Keratinocyte (primary cell): ENCODE measurements around the gene PDE8A. TPM values are rescaled to one million over a fixed set of nuclear protein-coding genes. Genes with fewer than 3 reads are reported as not detected.

Experiments
- DNase-seq: peaks from one replicate; pipeline ENCODE4 v3.0.0-alpha.2; 2011; ENCODE audit warnings: low read depth, missing footprints, low spot score
- FAIRE-seq: peaks from 2 replicates; lab custom pipeline; 2011; peaks lifted over from hg19 to GRCh38; lab: Jason Lieb, UNC
- H2AFZ ChIP-seq: 2 replicates; pipeline ENCODE4 v1.6.0; 2012; ENCODE audit warnings: low read length, control low read depth, inconsistent platforms; ENCODE audit not compliant: control insufficient read depth
- H3K27ac ChIP-seq: 2 replicates; pipeline ENCODE4 v1.5.1; 2011; ENCODE audit warnings: low read length; ENCODE audit not compliant: control insufficient read depth, insufficient read depth
- H3K27me3 ChIP-seq: 3 replicates; pipeline ENCODE4 v1.6.0; 2011; ENCODE audit warnings: low read length; ENCODE audit not compliant: control insufficient read depth, insufficient read depth; ENCODE audit errors: extremely low read depth
- H3K36me3 ChIP-seq, 2 experiments: 2 replicates in 1 of 2; 3 replicates in 1 of 2; pipeline ENCODE4 v1.5.1; 2011; ENCODE audit warnings: low read length in 2 of 2, mild to moderate bottlenecking in 1 of 2; ENCODE audit not compliant: control insufficient read depth in 2 of 2, insufficient read depth in 2 of 2; ENCODE audit errors: extremely low read depth in 1 of 2
- H3K4me1 ChIP-seq: 3 replicates; pipeline ENCODE4 v1.5.1; 2011; ENCODE audit warnings: low read length; ENCODE audit not compliant: control insufficient read depth, insufficient read depth; ENCODE audit errors: extremely low read depth
- H3K4me2 ChIP-seq: 3 replicates; pipeline ENCODE4 v1.6.0; 2011; ENCODE audit warnings: low read depth, low read length; ENCODE audit not compliant: control insufficient read depth, insufficient read depth; ENCODE audit errors: extremely low read depth
- H3K4me3 ChIP-seq, 3 experiments: fragments of 200-600 bp in 1 of 3; sonication (generic) in 1 of 3; 2 replicates in 2 of 3; 3 replicates in 1 of 3; pipeline ENCODE4 v1.5.1; 2011 to 2016; ENCODE audit warnings: low read length in 3 of 3, mild to moderate bottlenecking in 3 of 3, control low read depth in 2 of 3, inconsistent platforms in 1 of 3, low read depth in 1 of 3, mixed read lengths in 1 of 3, mixed run types in 1 of 3, moderate library complexity in 1 of 3; ENCODE audit not compliant: control insufficient read depth in 2 of 3, insufficient read depth in 2 of 3; ENCODE audit errors: extremely low read depth in 1 of 3
- H3K79me2 ChIP-seq: 2 replicates; pipeline ENCODE4 v1.6.0; 2012; ENCODE audit warnings: low read length; ENCODE audit not compliant: control insufficient read depth, insufficient read depth
- H3K9ac ChIP-seq: 3 replicates; pipeline ENCODE4 v1.6.0; 2011; ENCODE audit warnings: low read length; ENCODE audit not compliant: control insufficient read depth, insufficient read depth; ENCODE audit errors: extremely low read depth
- H3K9me1 ChIP-seq: 3 replicates; pipeline ENCODE4 v1.6.0; 2011; ENCODE audit warnings: low read length; ENCODE audit not compliant: control insufficient read depth, insufficient read depth; ENCODE audit errors: extremely low read depth
- H3K9me3 ChIP-seq: 2 replicates; pipeline ENCODE4 v1.5.1; 2012; ENCODE audit warnings: low read depth, low read length; ENCODE audit not compliant: control insufficient read depth
- H4K20me1 ChIP-seq: 3 replicates; pipeline ENCODE4 v1.6.0; 2011; ENCODE audit warnings: low read length; ENCODE audit not compliant: control insufficient read depth, insufficient read depth; ENCODE audit errors: extremely low read depth
- EZH2 ChIP-seq: IDR thresholded peaks from one replicate; pipeline ENCODE4 v1.6.1; 2012; ENCODE audit warnings: inconsistent platforms, mild to moderate bottlenecking, low read length, moderate library complexity
- dilution Hi-C: fragments of 300-500 bp; cut with MboI; formaldehyde crosslinking; loops from one replicate; pipeline ENCODE4 v1.7.0; 2020; ENCODE audit warnings: low sequenced_read_pairs; ENCODE audit not compliant: extremely low pct_ligation_motif_present
- polyA plus RNA-seq, 5 experiments: library from polyadenylated mRNA; depleted of rRNA in 3 of 5; stranded (reverse) in 3 of 5; stranded (forward) in 1 of 5; unstranded in 1 of 5; fragments of >200 nt; gene quantifications; 1 replicate in 1 of 5; 2 replicates in 3 of 5; 3 replicates in 1 of 5; pipeline versions ENCODE4 v1.2.1 to v1.2.3, GENCODE V29; 2011 to 2012; ENCODE audit warnings: missing spikeins in 2 of 5, low read depth in 1 of 5, low replicate concordance in 1 of 5
- TF ChIP-seq, protein P1 (sequence below), 3 experiments: IDR thresholded peaks in 1 of 3; conservative IDR thresholded peaks in 1 of 3; optimal IDR thresholded peaks in 1 of 3; 2 replicates in 2 of 3; 3 replicates in 1 of 3; pipeline versions ENCODE3 to v1.5.1; 2011; ENCODE audit warnings: low read length in 3 of 3, mild to moderate bottlenecking in 3 of 3, moderate library complexity in 2 of 3, control low read depth in 1 of 3, inconsistent platforms in 1 of 3; ENCODE audit not compliant: insufficient read depth in 2 of 3; ENCODE audit errors: extremely low read depth in 1 of 3

PDE8A gene
- polyA plus RNA-seq, 1 donor (not counting 4 experiments of a cell fraction or from before 2014, with no cell fraction given), result 24.1 TPM

GRCh38 chr15:85118581-85118980 lies 136.9 kb downstream of the PDE8A start:
- H3K79me2 ChIP-seq, result no peaks in the 10 kb centered on the region
- H3K9ac ChIP-seq, result no peak overlapping the region
- TF ChIP-seq EZH2, result no peak
- TF ChIP-seq, protein P1, sequence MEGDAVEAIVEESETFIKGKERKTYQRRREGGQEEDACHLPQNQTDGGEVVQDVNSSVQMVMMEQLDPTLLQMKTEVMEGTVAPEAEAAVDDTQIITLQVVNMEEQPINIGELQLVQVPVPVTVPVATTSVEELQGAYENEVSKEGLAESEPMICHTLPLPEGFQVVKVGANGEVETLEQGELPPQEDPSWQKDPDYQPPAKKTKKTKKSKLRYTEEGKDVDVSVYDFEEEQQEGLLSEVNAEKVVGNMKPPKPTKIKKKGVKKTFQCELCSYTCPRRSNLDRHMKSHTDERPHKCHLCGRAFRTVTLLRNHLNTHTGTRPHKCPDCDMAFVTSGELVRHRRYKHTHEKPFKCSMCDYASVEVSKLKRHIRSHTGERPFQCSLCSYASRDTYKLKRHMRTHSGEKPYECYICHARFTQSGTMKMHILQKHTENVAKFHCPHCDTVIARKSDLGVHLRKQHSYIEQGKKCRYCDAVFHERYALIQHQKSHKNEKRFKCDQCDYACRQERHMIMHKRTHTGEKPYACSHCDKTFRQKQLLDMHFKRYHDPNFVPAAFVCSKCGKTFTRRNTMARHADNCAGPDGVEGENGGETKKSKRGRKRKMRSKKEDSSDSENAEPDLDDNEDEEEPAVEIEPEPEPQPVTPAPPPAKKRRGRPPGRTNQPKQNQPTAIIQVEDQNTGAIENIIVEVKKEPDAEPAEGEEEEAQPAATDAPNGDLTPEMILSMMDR (optimal IDR thresholded peaks at IDR 0.05 in 1 of 3, IDR thresholded peaks at IDR 0.05 in 1 of 3, conservative IDR thresholded peaks at IDR 0.05 in 1 of 3; ENCODE audit: extremely low read depth in 1 of 3, insufficient read depth in 2 of 3, low read length in 3 of 3), result no peak
- H3K27me3 ChIP-seq, result no peaks in the 10 kb centered on the region
- dilution Hi-C loops, result no loop called here
- H3K36me3 ChIP-seq, result peaks cover 0 to 4% of the 10 kb centered on the region in 2 experiments
- DNase-seq, result no peak
- H3K27ac ChIP-seq, result no peak overlapping the region
- no peaks in the 10 kb centered on the region for H4K20me1 ChIP-seq
- H3K9me3 ChIP-seq, result no peaks in the 10 kb centered on the region
- FAIRE-seq, result no peak
- H3K4me3 ChIP-seq, result no peak overlapping the region
- no peak overlapping the region for H3K4me2 ChIP-seq
- H3K9me1 ChIP-seq, result no peaks in the 10 kb centered on the region
- H3K4me1 ChIP-seq, result peaks cover 4% of the 10 kb centered on the region
- H2AFZ ChIP-seq, result no peak overlapping the region

GRCh38 chr15:85120351-85121113 lies 138.9 kb downstream of the PDE8A start:
- Histone ChIP-seq H3K27me3 (no peaks in the 10 kb centered on the region), H3K9me3 (no peaks in the 10 kb centered on the region), H3K9me1 (no peaks in the 10 kb centered on the region), H4K20me1 (no peaks in the 10 kb centered on the region), H3K27ac (no peak overlapping the region), H3K4me1 (peaks cover 11% of the 10 kb centered on the region), H3K79me2 (no peaks in the 10 kb centered on the region), H3K4me2 (no peak overlapping the region), H2AFZ (no peak overlapping the region), H3K9ac (no peak overlapping the region), H3K36me3 (no peaks in the 10 kb centered on the region), H3K4me3 (no peak overlapping the region)
- DNase-seq (no peak), FAIRE-seq (no peak)
- dilution Hi-C loops, result no loop called here
- TF ChIP-seq EZH2, result no peak
- TF ChIP-seq, protein P1 (optimal IDR thresholded peaks at IDR 0.05 in 1 of 3, IDR thresholded peaks at IDR 0.05 in 1 of 3, conservative IDR thresholded peaks at IDR 0.05 in 1 of 3; ENCODE audit: extremely low read depth in 1 of 3, insufficient read depth in 2 of 3, low read length in 3 of 3), result no peak
